ENCODE data around the gene GLYATL1B. TPM values are rescaled to one million over a fixed set of nuclear protein-coding genes. Genes with fewer than 3 reads are reported as not detected.

GLYATL1B gene
- total RNA-seq, 1 experiment from 2014 or later, result not detected

- no peaks in the 10 kb centered on the region for H3K27me3 ChIP-seq (ENCODE audit: insufficient read depth, low read length)
- no peaks in the 10 kb centered on the region for H3K79me2 ChIP-seq (ENCODE audit: insufficient read depth, low read length)
- no peaks in the 10 kb centered on the region for H4K20me1 ChIP-seq (ENCODE audit: insufficient read depth)
- no peaks in the 10 kb centered on the region for H3K36me3 ChIP-seq (ENCODE audit: control insufficient read depth in 1 of 2, insufficient read depth in 2 of 2, low read length in 2 of 2)
- DNase-seq (ENCODE audit: low read depth, low spot score) (no peak), ATAC-seq (no peak)
- ChIA-PET RAD21 (ENCODE audit: low non-redundant PET in 1 of 2, low total read pairs in 2 of 2, uncharacterized antibody in 2 of 2, unreplicated experiment in 2 of 2) (no interaction called here), POLR2A (no interaction called here), CTCF (no interaction called here)
- no peak for TF ChIP-seq CEBPB (IDR thresholded peaks at IDR 0.05; ENCODE audit: low read depth)
- no peak for TF ChIP-seq SP1 (IDR thresholded peaks at IDR 0.05; ENCODE audit: low read depth)
- no peak for TF ChIP-seq REST (IDR thresholded peaks at IDR 0.05; ENCODE audit: low read depth)
- TF ChIP-seq CTCF (IDR thresholded peaks at IDR 0.05 in 2 of 3, conservative IDR thresholded peaks at IDR 0.05 in 1 of 3; ENCODE audit: borderline replicate concordance in 1 of 3, insufficient read depth in 1 of 3, low read depth in 2 of 3, low read length in 2 of 3), result no peak
- TF ChIP-seq EZH2 (IDR thresholded peaks at IDR 0.05), result no peak
- TF ChIP-seq ZFX (IDR thresholded peaks at IDR 0.05), result no peak
- no peak for TF ChIP-seq MAX (IDR thresholded peaks at IDR 0.05)
- no peak for TF ChIP-seq YY1 (IDR thresholded peaks at IDR 0.05; ENCODE audit: extremely low read depth, insufficient replicate concordance, low read depth, low read length)
- TF ChIP-seq ELF1 (IDR thresholded peaks at IDR 0.05; ENCODE audit: borderline replicate concordance, low read depth), result no peak
- no peak for TF ChIP-seq CBX3 (IDR thresholded peaks at IDR 0.05; ENCODE audit: low read depth)
- no peak for TF ChIP-seq ZBTB33 (IDR thresholded peaks at IDR 0.05; ENCODE audit: extremely low read depth, insufficient replicate concordance, low read length)
- no peak for TF ChIP-seq SIN3A (IDR thresholded peaks at IDR 0.05; ENCODE audit: low read depth)
- no peak overlapping the region for H3K4me2 ChIP-seq (ENCODE audit: low read length)
- intact Hi-C loops (cut with micrococcal nuclease), result no loop called here
- BruUV-seq (replicated peaks), result no TSS peak
- H3K4me1 ChIP-seq (ENCODE audit: control insufficient read depth in 1 of 2, insufficient read depth in 2 of 2, low read length in 2 of 2), result peaks cover 0 to 12% of the 10 kb centered on the region in 2 experiments; a peak in 3 of 4 replicates
- H3K9me2 ChIP-seq (ENCODE audit: insufficient read depth), result no peaks in the 10 kb centered on the region
- no peak overlapping the region for H3K4me3 ChIP-seq (replicated peaks in 1 of 2; ENCODE audit: low read depth in 1 of 2, low read length in 2 of 2)
- H3K27ac ChIP-seq (ENCODE audit: low read depth, low read length), result no peak overlapping the region
- H2AFZ ChIP-seq (ENCODE audit: low read depth, low read length, poor library complexity, severe bottlenecking), result no peak overlapping the region
- H3K9me3 ChIP-seq (ENCODE audit: control insufficient read depth in 1 of 2, insufficient read depth in 1 of 2, low read depth in 1 of 2, low read length in 2 of 2), result no peaks in the 10 kb centered on the region
- no peak overlapping the region for H3K9ac ChIP-seq (ENCODE audit: low read length)
Observed at GRCh38 chr11:59102259-59102765, 16.2 kb downstream of the GLYATL1B start.
